Measurements from ENCODE around the gene FSTL4.

The FSTL4 gene

DNA sequence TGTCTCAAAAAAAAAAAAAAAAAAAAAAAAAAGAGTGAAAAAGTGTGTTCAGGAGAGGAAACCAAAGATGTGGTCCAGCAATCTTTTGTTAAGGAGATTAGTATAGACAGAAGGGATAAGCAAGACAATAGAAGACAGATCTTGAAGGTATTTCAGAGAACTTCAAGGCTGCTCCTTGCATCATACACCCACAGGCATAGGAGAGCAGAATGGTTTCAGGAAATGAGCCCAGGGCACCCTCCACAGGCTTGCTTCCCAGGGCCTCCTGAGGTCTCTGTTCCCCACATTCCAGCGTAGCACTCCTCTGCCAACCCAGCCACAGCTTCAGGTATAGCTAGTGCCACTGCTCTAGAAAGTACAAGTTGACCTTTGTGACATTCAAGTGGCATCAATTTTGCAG lies 65.8 kb downstream of the FSTL4 start:
- TF ChIP-seq TOX (CRISPR knock-in tag; IDR thresholded peaks at IDR 0.05; ENCODE audit: borderline replicate concordance) (no peak), CSDC2 (CRISPR knock-in tag; IDR thresholded peaks at IDR 0.05) (no peak), ZNF8 (CRISPR knock-in tag; IDR thresholded peaks at IDR 0.05) (no peak), ZFP3 (CRISPR knock-in tag; IDR thresholded peaks at IDR 0.05) (no peak), ZNF565 (CRISPR knock-in tag; conservative IDR thresholded peaks at IDR 0.05; ENCODE audit: low read depth) (no peak), SNAI2 (CRISPR knock-in tag; IDR thresholded peaks at IDR 0.05) (no peak), ISL1 (CRISPR knock-in tag; IDR thresholded peaks at IDR 0.05) (no peak), BACH2 (CRISPR knock-in tag; IDR thresholded peaks at IDR 0.05; ENCODE audit: borderline replicate concordance) (no peak), ZFP30 (CRISPR knock-in tag; IDR thresholded peaks at IDR 0.05) (no peak)
- TF ChIP-seq, protein P1, sequence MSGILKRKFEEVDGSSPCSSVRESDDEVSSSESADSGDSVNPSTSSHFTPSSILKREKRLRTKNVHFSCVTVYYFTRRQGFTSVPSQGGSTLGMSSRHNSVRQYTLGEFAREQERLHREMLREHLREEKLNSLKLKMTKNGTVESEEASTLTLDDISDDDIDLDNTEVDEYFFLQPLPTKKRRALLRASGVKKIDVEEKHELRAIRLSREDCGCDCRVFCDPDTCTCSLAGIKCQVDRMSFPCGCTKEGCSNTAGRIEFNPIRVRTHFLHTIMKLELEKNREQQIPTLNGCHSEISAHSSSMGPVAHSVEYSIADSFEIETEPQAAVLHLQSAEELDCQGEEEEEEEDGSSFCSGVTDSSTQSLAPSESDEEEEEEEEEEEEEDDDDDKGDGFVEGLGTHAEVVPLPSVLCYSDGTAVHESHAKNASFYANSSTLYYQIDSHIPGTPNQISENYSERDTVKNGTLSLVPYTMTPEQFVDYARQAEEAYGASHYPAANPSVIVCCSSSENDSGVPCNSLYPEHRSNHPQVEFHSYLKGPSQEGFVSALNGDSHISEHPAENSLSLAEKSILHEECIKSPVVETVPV (CRISPR knock-in tag; IDR thresholded peaks at IDR 0.05): no peak
- TF ChIP-seq, protein P2, sequence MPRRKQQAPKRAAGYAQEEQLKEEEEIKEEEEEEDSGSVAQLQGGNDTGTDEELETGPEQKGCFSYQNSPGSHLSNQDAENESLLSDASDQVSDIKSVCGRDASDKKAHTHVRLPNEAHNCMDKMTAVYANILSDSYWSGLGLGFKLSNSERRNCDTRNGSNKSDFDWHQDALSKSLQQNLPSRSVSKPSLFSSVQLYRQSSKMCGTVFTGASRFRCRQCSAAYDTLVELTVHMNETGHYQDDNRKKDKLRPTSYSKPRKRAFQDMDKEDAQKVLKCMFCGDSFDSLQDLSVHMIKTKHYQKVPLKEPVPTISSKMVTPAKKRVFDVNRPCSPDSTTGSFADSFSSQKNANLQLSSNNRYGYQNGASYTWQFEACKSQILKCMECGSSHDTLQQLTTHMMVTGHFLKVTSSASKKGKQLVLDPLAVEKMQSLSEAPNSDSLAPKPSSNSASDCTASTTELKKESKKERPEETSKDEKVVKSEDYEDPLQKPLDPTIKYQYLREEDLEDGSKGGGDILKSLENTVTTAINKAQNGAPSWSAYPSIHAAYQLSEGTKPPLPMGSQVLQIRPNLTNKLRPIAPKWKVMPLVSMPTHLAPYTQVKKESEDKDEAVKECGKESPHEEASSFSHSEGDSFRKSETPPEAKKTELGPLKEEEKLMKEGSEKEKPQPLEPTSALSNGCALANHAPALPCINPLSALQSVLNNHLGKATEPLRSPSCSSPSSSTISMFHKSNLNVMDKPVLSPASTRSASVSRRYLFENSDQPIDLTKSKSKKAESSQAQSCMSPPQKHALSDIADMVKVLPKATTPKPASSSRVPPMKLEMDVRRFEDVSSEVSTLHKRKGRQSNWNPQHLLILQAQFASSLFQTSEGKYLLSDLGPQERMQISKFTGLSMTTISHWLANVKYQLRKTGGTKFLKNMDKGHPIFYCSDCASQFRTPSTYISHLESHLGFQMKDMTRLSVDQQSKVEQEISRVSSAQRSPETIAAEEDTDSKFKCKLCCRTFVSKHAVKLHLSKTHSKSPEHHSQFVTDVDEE (CRISPR knock-in tag; IDR thresholded peaks at IDR 0.05): no peak
- TF ChIP-seq, protein P3, sequence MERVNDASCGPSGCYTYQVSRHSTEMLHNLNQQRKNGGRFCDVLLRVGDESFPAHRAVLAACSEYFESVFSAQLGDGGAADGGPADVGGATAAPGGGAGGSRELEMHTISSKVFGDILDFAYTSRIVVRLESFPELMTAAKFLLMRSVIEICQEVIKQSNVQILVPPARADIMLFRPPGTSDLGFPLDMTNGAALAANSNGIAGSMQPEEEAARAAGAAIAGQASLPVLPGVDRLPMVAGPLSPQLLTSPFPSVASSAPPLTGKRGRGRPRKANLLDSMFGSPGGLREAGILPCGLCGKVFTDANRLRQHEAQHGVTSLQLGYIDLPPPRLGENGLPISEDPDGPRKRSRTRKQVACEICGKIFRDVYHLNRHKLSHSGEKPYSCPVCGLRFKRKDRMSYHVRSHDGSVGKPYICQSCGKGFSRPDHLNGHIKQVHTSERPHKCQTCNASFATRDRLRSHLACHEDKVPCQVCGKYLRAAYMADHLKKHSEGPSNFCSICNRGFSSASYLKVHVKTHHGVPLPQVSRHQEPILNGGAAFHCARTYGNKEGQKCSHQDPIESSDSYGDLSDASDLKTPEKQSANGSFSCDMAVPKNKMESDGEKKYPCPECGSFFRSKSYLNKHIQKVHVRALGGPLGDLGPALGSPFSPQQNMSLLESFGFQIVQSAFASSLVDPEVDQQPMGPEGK (CRISPR knock-in tag; IDR thresholded peaks at IDR 0.05; ENCODE audit: borderline replicate concordance): no peak
- TF ChIP-seq, protein P4, sequence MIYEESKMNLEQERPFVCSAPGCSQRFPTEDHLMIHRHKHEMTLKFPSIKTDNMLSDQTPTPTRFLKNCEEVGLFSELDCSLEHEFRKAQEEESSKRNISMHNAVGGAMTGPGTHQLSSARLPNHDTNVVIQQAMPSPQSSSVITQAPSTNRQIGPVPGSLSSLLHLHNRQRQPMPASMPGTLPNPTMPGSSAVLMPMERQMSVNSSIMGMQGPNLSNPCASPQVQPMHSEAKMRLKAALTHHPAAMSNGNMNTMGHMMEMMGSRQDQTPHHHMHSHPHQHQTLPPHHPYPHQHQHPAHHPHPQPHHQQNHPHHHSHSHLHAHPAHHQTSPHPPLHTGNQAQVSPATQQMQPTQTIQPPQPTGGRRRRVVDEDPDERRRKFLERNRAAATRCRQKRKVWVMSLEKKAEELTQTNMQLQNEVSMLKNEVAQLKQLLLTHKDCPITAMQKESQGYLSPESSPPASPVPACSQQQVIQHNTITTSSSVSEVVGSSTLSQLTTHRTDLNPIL (CRISPR knock-in tag; IDR thresholded peaks at IDR 0.05; ENCODE audit: low read depth): no peak
- no peak for ATAC-seq

DNA sequence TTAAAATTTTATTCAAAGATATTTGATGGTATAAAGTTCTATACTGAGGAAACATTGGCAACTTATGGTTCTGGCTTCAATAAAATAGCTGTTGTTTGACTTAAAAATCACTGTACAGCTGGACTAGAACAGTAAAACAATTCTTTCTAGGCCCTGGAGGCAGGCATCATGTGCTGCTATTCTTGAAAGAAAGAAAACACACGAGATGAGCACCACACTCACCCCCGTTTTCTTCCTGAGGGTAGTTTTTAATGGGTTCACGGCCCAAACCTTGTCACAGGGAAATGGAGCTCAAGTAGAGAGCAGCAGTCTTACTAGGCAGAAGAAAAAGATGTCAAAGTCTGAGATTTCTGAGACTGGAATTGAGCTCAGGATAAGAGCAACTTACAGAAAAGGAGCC lies 68.0 kb downstream of the FSTL4 start:
- no peak for ATAC-seq
- TF ChIP-seq TCF4 (CRISPR knock-in tag; IDR thresholded peaks at IDR 0.05; ENCODE audit: borderline replicate concordance) (no peak), SNAI2 (CRISPR knock-in tag; IDR thresholded peaks at IDR 0.05) (no peak), TOX (CRISPR knock-in tag; IDR thresholded peaks at IDR 0.05; ENCODE audit: borderline replicate concordance) (no peak), ARNTL (CRISPR knock-in tag; IDR thresholded peaks at IDR 0.05; ENCODE audit: borderline replicate concordance, low read depth) (no peak), ESRRG (CRISPR knock-in tag; IDR thresholded peaks at IDR 0.05) (no peak), GLIS3 (CRISPR knock-in tag; IDR thresholded peaks at IDR 0.05) (no peak), CSDC2 (CRISPR knock-in tag; IDR thresholded peaks at IDR 0.05) (no peak), RARB (CRISPR knock-in tag; IDR thresholded peaks at IDR 0.05) (no peak), OSR1 (CRISPR knock-in tag; IDR thresholded peaks at IDR 0.05) (no peak), ZNF565 (CRISPR knock-in tag; conservative IDR thresholded peaks at IDR 0.05; ENCODE audit: low read depth) (no peak), ZNF70 (CRISPR knock-in tag; IDR thresholded peaks at IDR 0.05) (no peak), ZC3H10 (CRISPR knock-in tag; IDR thresholded peaks at IDR 0.05) (no peak), ISL1 (CRISPR knock-in tag; IDR thresholded peaks at IDR 0.05) (no peak), BACH2 (CRISPR knock-in tag; IDR thresholded peaks at IDR 0.05; ENCODE audit: borderline replicate concordance) (no peak)
- TF ChIP-seq, protein P4 (CRISPR knock-in tag; IDR thresholded peaks at IDR 0.05; ENCODE audit: low read depth): no peak
- TF ChIP-seq, protein P2 (CRISPR knock-in tag; IDR thresholded peaks at IDR 0.05): no peak
- TF ChIP-seq, protein P3 (CRISPR knock-in tag; IDR thresholded peaks at IDR 0.05; ENCODE audit: borderline replicate concordance): no peak
- TF ChIP-seq, protein P5, sequence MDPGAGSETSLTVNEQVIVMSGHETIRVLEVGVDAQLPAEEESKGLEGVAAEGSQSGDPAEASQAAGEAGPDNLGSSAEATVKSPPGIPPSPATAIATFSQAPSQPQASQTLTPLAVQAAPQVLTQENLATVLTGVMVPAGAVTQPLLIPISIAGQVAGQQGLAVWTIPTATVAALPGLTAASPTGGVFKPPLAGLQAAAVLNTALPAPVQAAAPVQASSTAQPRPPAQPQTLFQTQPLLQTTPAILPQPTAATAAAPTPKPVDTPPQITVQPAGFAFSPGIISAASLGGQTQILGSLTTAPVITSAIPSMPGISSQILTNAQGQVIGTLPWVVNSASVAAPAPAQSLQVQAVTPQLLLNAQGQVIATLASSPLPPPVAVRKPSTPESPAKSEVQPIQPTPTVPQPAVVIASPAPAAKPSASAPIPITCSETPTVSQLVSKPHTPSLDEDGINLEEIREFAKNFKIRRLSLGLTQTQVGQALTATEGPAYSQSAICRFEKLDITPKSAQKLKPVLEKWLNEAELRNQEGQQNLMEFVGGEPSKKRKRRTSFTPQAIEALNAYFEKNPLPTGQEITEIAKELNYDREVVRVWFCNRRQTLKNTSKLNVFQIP (CRISPR knock-in tag; IDR thresholded peaks at IDR 0.05; ENCODE audit: borderline replicate concordance, low read depth): no peak
- TF ChIP-seq, protein P1 (CRISPR knock-in tag; IDR thresholded peaks at IDR 0.05): no peak
